Measurements from ENCODE around the gene SFMBT2.

DNA sequence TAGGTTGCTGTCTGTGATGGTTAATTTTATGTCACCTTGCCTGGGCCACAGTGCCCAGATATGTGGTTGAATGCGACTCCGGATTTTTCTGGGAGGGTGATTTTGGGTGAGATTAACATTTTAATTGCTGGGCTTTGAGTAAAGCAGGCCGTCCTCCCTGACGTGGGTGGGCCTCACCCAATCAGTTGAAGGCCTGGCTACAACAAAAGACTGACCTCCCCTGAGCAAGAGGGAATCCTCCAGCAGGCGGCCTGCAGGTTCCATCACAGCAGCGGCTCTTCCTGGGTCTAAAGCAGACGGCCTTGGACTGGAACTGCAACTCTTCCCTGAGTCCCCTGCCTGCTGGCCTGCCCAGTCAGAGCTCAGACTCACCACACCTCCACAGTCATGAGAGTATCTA is 114.2 kb downstream of the SFMBT2 start:
- TF ChIP-seq, protein P1, sequence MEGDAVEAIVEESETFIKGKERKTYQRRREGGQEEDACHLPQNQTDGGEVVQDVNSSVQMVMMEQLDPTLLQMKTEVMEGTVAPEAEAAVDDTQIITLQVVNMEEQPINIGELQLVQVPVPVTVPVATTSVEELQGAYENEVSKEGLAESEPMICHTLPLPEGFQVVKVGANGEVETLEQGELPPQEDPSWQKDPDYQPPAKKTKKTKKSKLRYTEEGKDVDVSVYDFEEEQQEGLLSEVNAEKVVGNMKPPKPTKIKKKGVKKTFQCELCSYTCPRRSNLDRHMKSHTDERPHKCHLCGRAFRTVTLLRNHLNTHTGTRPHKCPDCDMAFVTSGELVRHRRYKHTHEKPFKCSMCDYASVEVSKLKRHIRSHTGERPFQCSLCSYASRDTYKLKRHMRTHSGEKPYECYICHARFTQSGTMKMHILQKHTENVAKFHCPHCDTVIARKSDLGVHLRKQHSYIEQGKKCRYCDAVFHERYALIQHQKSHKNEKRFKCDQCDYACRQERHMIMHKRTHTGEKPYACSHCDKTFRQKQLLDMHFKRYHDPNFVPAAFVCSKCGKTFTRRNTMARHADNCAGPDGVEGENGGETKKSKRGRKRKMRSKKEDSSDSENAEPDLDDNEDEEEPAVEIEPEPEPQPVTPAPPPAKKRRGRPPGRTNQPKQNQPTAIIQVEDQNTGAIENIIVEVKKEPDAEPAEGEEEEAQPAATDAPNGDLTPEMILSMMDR (IDR thresholded peaks at IDR 0.05) = no peak
- TF ChIP-seq POLR2A (IDR thresholded peaks at IDR 0.05) = no peak
